GM12801 (cell line): Measurements from ENCODE around the gene MTMR10.

Experiments
- CTCF ChIP-seq: IDR thresholded peaks from one replicate; pipeline ENCODE4 v1.5.1; 2011; ENCODE audit warnings: control low read depth; ENCODE audit not compliant: insufficient read length; ENCODE audit errors: extremely low read depth

The MTMR10 gene

GRCh38 chr15:30956216-30957124, 35.0 kb downstream of the MTMR10 start:
- TF ChIP-seq CTCF: no peak

GRCh38 chr15:30954674-30955073, 36.8 kb downstream of the MTMR10 start:
- no peak for TF ChIP-seq CTCF

GRCh38 chr15:30953731-30954378, 37.6 kb downstream of the MTMR10 start:
- TF ChIP-seq CTCF: no peak

GRCh38 chr15:30953183-30953582, 38.2 kb downstream of the MTMR10 start:
- TF ChIP-seq CTCF: no peak

- TF ChIP-seq CTCF: no peak
Measured at GRCh38 chr15:30943654-30944335, 47.6 kb downstream of the MTMR10 start.

GRCh38 chr15:30941520-30941919, 49.9 kb downstream of the MTMR10 start:
- TF ChIP-seq CTCF: no peak

- no peak for TF ChIP-seq CTCF
Measured at GRCh38 chr15:30940359-30940758, 51.1 kb downstream of the MTMR10 start.
